Endodermal cell (in vitro differentiated cells): ENCODE results near the gene RNGTT. TPM values are rescaled to one million over a fixed set of nuclear protein-coding genes. Genes with fewer than 3 reads are reported as not detected.

Experiments
- DNase-seq: peaks from one replicate; pipeline ENCODE4 v3.0.0-alpha.2; 2017
- H3K27ac ChIP-seq: 2 replicates; pipeline ENCODE4 v1.5.1; 2013; ENCODE audit warnings: mild to moderate bottlenecking, low read depth, low read length, moderate library complexity
- H3K27me3 ChIP-seq: 2 replicates; pipeline ENCODE4 v1.6.1; 2013; ENCODE audit warnings: mild to moderate bottlenecking, low read length, moderate library complexity; ENCODE audit not compliant: insufficient read depth, control insufficient read depth, poor library complexity, severe bottlenecking
- H3K36me3 ChIP-seq: 2 replicates; pipeline ENCODE4 v1.7.0; 2013; ENCODE audit warnings: mild to moderate bottlenecking, low read length, moderate library complexity; ENCODE audit not compliant: control insufficient read depth, insufficient read depth
- H3K4me1 ChIP-seq: one replicate; pipeline ENCODE4 v1.7.0; 2013; ENCODE audit warnings: low read length; ENCODE audit not compliant: control insufficient read depth, insufficient read depth
- H3K4me3 ChIP-seq: 2 replicates; pipeline ENCODE4 v1.5.1; 2013; ENCODE audit warnings: mild to moderate bottlenecking, low read length, moderate library complexity
- H3K9ac ChIP-seq: 2 replicates; pipeline ENCODE4 v1.6.1; 2013; ENCODE audit warnings: mild to moderate bottlenecking, low read length, moderate library complexity; ENCODE audit not compliant: poor library complexity, severe bottlenecking; ENCODE audit errors: extremely low read depth
- H3K9me3 ChIP-seq: 2 replicates; pipeline ENCODE4 v1.6.1; 2013; ENCODE audit warnings: mild to moderate bottlenecking, low read length, moderate library complexity; ENCODE audit not compliant: control insufficient read depth
- H3K27ac Mint-ChIP-seq: 2 replicates; pipeline ENCODE4 v1.8.0; 2020; ENCODE audit warnings: mixed read lengths
- H3K27me3 Mint-ChIP-seq: 2 replicates; pipeline ENCODE4 v1.8.0; 2021; ENCODE audit warnings: mild to moderate bottlenecking, mixed read lengths; ENCODE audit not compliant: insufficient read depth
- H3K36me3 Mint-ChIP-seq: 2 replicates; pipeline ENCODE4 v1.8.0; 2020; ENCODE audit warnings: low read depth, mixed read lengths
- H3K4me1 Mint-ChIP-seq: 2 replicates; pipeline ENCODE4 v1.8.0; 2020; ENCODE audit warnings: mixed read lengths
- H3K4me3 Mint-ChIP-seq: 2 replicates; pipeline ENCODE4 v1.8.0; 2020; ENCODE audit warnings: mild to moderate bottlenecking, moderate library complexity, mixed read lengths
- H3K9me3 Mint-ChIP-seq: 2 replicates; pipeline ENCODE4 v1.8.0; 2020; ENCODE audit warnings: mild to moderate bottlenecking, mixed read lengths
- WGBS, 2 experiments: methylation state at CpG; one replicate each; pipeline versions ENCODE4 v1.1.5 to v1.1.7; 2013; ENCODE audit warnings: missing lambda C conversion rate in 2 of 2, mixed read lengths in 1 of 2; ENCODE audit not compliant: insufficient coverage in 1 of 2, insufficient read length in 1 of 2; 5-methylcytosine and 5-hydroxymethylcytosine counted together
- total RNA-seq, 2 donors: library from RNA; stranded (reverse); fragmentation: NEBNext Ultra II Directional in 1 of 2; extraction: Animal tissue kit (Norgen Biotek cat#: 25700) in 1 of 2; gene quantifications; 2 replicates in 1 of 2; 3 replicates in 1 of 2; pipeline ENCODE4 v1.2.1, GENCODE V29; 2021
- TF ChIP-seq, protein P1 (sequence below): fragments of 200-600 bp; sonication (generic); conservative IDR thresholded peaks from 2 replicates; pipeline ENCODE4 v1.5.0; 2021; ENCODE audit warnings: antibody characterized with exemption, mild to moderate bottlenecking

RNGTT gene
- total RNA-seq, 2 donors from 2014 or later, result 21.5 to 28.7 TPM

DNA sequence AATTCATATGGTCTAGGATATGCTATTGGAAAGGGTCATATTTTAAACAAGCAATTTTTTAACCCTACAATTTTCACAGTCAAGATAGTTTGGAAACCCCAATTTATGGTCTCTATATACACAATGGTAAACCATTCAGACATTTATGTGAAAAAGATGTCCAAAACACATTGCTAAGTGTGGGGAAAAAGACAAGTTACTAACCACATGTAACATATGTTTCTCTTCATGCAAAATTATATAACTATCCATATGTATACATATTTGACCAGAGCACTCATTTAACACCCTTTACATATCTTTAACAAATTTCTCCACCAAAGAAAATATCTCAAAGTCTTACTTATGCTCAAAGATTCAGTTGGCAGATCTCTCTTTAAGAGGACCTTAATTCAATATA is 110.6 kb downstream of the RNGTT start:
- Mint-ChIP-seq H3K27ac (no peak overlapping the region), H3K9me3 (no peaks in the 10 kb centered on the region), H3K4me3 (no peak overlapping the region), H3K36me3 (no peaks in the 10 kb centered on the region), H3K27me3 (no peaks in the 10 kb centered on the region), H3K4me1 (no peaks in the 10 kb centered on the region)
- no peak overlapping the region for H3K27ac ChIP-seq
- peaks cover 4% of the 10 kb centered on the region for H3K36me3 ChIP-seq
- no peak for DNase-seq
- no peak overlapping the region for H3K9ac ChIP-seq
- no peaks in the 10 kb centered on the region for H3K27me3 ChIP-seq
- TF ChIP-seq, protein P1, sequence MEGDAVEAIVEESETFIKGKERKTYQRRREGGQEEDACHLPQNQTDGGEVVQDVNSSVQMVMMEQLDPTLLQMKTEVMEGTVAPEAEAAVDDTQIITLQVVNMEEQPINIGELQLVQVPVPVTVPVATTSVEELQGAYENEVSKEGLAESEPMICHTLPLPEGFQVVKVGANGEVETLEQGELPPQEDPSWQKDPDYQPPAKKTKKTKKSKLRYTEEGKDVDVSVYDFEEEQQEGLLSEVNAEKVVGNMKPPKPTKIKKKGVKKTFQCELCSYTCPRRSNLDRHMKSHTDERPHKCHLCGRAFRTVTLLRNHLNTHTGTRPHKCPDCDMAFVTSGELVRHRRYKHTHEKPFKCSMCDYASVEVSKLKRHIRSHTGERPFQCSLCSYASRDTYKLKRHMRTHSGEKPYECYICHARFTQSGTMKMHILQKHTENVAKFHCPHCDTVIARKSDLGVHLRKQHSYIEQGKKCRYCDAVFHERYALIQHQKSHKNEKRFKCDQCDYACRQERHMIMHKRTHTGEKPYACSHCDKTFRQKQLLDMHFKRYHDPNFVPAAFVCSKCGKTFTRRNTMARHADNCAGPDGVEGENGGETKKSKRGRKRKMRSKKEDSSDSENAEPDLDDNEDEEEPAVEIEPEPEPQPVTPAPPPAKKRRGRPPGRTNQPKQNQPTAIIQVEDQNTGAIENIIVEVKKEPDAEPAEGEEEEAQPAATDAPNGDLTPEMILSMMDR, result no peak
- H3K4me1 ChIP-seq, result no peaks in the 10 kb centered on the region
- no peak overlapping the region for H3K4me3 ChIP-seq
- no peaks in the 10 kb centered on the region for H3K9me3 ChIP-seq

DNA sequence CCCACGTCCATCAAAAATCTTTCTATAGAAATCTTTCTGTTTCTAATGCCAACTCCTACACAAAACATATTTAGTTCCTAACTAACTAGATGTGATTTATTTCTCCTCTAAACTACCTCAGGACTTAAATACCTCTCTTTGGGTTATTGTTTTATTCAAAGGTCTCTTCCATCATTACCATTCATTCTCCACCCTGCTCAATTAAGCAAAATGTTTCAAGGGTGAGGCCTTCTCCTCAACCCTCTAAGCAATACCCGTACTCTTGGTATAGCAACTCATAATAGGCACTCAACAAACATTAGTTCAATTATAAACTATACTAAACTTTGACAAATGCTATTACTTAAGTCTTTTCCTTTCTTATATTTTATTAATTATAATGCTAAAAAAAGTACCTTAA is 111.4 kb downstream of the RNGTT start:
- no peak overlapping the region for H3K27ac Mint-ChIP-seq
- Histone ChIP-seq H3K9ac (no peak overlapping the region), H3K4me3 (no peak overlapping the region), H3K9me3 (no peaks in the 10 kb centered on the region), H3K36me3 (peaks cover 4% of the 10 kb centered on the region), H3K27me3 (no peaks in the 10 kb centered on the region), H3K27ac (no peak overlapping the region), H3K4me1 (no peaks in the 10 kb centered on the region)
- no peak overlapping the region for H3K4me3 Mint-ChIP-seq
- 92% methylated on average over 2 of the region's 2 CpGs; no CpG with 5 or more reads in 1 of the 2 experiments for WGBS, 2 experiments
- H3K27me3 Mint-ChIP-seq, result no peaks in the 10 kb centered on the region
- no peaks in the 10 kb centered on the region for H3K36me3 Mint-ChIP-seq
- no peak for DNase-seq
- no peaks in the 10 kb centered on the region for H3K4me1 Mint-ChIP-seq
- TF ChIP-seq, protein P1, result no peak
- no peaks in the 10 kb centered on the region for H3K9me3 Mint-ChIP-seq

DNA sequence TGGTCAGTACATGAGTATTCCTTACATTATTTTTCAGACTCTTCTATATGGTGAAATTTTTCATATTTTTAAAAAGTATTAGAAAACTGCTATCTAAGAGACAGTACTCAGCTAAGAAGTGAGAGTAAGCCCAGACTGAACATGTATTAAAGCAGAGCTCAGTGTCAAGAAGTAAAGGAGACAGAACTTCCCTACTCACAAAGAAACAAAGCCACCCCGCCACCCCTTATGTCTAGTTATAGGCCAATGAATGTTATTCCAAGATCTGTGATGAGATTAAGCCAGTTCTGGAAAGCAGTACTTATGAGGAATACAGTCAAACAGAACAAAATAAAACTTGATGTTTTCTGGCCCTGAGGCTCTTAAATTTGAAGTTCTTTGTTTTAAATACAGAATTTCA is 114.5 kb downstream of the RNGTT start:
- H3K4me3 Mint-ChIP-seq, result no peak overlapping the region
- Histone ChIP-seq H3K27ac (no peak overlapping the region), H3K9ac (no peak overlapping the region), H3K36me3 (peaks cover 12% of the 10 kb centered on the region), H3K4me1 (no peaks in the 10 kb centered on the region), H3K4me3 (no peak overlapping the region), H3K27me3 (no peaks in the 10 kb centered on the region), H3K9me3 (no peaks in the 10 kb centered on the region)
- H3K27ac Mint-ChIP-seq, result no peak overlapping the region
- no peaks in the 10 kb centered on the region for H3K27me3 Mint-ChIP-seq
- TF ChIP-seq, protein P1, result no peak
- peaks cover 6% of the 10 kb centered on the region for H3K36me3 Mint-ChIP-seq
- DNase-seq, result no peak
- H3K4me1 Mint-ChIP-seq, result peaks cover 7% of the 10 kb centered on the region
- WGBS, 2 experiments, result 83 to 100% methylated on average over 1 of the region's 1 CpG
- H3K9me3 Mint-ChIP-seq, result no peaks in the 10 kb centered on the region
